ENCODE data around the gene CDC42BPB.

GRCh38 chr14:102966681-102967505 lies 90.5 kb downstream of the CDC42BPB start:
- TF ChIP-seq CTCF (IDR thresholded peaks at IDR 0.05) (no peak), POLR2A (IDR thresholded peaks at IDR 0.05) (no peak)
